ENCODE data around the gene EPB41L4B.
"Not testable (repeated sequence)": the region's sequence is repeated elsewhere in the genome, so short reads cannot be mapped to it uniquely, and the experiment has no call there.

The EPB41L4B gene

DNA sequence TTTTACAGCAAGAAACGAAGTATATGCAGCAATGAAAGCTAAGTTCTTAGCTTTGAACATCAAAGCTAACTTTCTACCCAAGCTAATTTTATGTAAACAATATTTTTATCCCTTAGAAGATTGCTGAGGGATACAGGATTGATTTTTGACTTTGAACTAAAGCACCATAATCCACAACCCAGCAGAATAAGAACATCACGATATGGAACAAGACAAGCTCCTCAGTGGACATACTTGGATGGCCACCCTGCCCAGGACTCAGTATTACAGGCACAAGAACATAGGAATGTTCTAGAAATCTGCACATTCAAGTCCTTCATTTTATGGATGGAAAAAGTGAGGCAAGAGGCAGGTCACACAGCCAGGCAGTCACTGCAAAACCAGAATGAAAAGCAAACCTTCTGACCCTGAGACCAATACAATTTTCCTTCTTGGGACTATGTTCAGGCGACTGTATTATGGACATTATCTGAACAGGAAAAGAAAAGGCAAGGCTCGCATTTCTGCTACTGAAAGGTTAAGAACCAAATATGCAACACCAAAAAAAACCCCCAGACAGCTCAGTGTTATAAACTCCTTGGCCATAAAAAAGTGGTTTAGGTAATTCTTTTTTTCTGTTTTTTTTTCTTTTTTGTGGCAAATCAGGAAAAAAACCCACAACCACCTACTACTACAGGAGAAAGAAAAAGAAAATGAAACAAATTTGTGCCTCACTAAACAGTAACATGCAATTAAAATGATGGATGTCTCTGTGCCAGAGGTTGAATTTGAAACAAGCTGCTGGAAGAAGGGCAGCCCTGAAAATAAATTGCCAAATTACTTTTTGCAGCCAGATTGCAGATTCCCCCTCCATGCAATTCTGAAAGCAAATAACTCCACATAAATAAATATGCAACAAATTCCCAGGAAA is 25.4 kb downstream of the EPB41L4B start:
- no peak for DNase-seq

DNA sequence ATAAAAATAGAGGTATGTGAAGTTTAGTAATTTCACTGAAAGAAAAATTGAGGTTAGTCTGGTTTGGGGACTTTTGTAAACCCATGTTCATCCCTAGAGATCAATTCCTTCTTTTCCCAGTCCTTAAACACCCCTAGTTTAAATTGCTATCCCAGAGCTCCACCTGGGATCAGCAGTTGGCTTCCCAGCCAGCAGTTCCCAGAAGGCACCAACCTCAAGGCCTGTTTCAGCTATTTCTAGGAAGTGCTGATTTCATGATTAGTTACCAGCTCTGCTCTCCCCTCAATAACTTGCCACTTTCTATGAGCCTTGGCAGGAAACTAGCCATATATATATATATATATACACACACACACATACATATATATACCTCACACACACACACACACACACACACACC is 30.5 kb downstream of the EPB41L4B start:
- DNase-seq = no peak

DNA sequence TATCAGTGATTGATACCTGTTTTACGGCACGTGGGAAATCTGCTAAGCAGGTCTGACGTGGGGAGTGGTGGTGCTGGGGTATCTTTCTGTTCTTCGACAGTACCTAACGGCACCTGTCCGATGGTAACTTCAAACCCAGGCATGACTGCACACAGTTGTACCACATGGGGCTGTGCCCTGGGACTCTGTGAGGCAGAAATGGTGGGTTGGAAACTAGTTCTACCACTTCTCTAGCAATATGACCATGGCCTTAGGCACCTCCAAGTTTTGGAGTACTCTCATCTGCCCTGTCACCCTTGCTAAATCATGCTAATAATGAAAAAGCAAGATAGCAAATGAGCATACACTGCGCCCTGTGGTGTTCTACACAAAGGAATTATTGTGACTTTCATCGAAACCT is 30.9 kb downstream of the EPB41L4B start:
- DNase-seq = no peak

DNA sequence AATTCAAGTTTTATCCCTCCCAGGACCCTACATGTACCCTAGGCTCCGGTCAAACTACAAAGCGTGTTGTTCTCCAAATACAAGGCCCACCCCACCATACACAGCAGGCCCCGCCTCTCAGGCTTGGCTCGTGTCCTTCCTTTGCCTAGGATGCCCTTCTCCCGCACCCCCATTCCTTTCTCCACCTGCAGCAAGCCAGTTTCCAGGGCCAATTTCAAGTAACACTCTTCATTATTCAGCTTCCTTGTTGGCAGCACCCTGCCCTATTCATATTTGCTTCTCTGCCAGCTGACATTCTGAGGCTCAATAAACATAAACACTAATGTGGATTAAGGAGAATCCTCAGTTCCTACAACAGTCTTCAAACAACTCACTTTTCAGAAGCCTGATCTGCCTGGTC is 31.7 kb downstream of the EPB41L4B start:
- DNase-seq = no peak

DNA sequence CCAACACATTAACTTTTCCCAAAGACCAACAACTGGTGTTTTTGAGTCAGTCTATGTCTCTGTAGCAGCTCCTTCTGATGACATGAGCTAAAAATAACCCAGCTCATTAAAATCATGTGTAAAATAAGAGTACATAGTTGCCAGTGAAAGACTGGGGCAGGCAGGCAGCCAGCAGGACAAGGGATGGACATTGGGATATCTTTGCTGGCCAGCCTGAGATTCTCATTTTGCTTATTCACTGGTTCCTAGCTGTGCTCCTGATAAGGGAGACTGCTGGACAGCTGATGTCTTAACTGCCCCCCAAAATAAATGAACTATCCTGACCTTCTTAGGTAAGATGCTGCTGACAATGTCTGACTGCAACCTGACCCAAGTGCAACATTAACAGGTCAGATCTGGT is 33.9 kb downstream of the EPB41L4B start:
- DNase-seq = no peak

DNA sequence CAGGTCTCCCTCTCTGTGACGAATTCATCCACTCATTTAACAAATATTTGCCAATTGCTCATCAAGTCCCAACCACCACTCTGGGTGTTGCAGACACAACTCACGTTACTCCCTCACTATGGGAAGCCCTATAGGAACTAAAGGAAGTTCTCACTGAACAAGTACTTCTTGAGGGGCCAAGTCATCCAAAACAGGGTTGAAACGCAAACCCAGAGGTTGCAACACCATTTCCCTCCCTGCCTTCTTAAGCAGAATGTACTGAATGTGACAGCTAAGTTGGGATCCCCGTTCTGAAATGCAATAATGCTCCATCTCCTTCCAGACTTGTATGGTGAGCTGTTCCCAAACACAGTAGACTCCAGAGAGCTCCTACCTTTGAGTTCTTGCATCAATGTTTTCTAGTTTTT is 34.3 kb downstream of the EPB41L4B start:
- no peak for DNase-seq

DNA sequence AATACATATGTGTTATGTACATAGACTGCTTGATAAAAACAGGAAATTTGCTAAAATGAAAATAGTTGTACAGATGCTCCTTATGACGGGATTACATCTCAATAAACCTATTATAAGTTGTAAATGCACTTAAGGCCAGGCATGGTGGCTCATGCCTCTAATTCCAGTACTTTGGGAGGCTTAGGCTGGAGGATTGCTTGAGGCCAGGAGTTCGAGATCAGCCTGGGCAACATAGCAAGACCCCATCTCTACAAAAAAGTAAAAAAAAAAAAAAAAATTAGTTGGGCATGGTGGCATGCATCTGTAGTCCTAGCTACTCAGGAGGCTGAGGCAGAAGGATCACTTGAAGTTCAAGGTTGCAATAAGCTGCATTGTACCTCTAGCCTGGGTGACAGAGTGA is 37.2 kb downstream of the EPB41L4B start:
- not testable (repeated sequence) for DNase-seq

DNA sequence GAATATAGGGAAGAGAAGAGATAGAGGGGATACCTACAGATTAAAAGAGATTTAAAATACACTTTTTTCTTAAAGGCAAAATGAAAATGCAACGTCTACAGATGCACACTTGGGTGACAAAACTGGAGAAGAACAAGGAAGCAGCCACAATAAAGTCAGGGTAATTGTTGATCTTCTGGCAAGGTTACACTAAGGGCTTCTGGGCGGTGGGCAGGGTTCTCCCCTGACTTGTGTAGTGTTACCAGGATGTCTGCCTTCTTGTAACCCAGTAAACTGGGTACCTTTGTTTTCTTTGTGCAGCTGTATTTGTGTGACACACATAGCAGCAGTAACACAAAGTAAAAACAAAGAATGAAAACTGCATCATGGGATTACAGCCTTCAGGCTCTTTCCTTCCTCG is 37.8 kb downstream of the EPB41L4B start:
- no peak for DNase-seq

DNA sequence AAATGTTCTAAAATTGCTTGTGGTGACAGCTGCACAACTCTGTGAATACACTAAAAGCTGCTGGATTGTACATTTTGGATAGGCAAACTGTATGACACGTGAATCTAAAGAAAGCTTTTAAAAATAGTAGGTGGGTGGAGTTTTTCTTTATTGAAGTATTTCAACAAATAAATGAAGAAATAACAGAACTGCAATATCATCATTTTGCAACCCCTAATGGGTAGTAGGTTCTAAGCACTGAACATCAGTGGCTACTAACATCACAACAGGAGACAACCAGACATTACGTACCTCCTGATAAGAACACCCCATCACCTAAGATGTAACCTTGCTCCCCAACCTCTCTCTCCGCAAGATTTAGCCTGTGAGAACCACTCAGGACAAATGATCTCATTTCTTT is 38.6 kb downstream of the EPB41L4B start:
- no peak for DNase-seq

DNA sequence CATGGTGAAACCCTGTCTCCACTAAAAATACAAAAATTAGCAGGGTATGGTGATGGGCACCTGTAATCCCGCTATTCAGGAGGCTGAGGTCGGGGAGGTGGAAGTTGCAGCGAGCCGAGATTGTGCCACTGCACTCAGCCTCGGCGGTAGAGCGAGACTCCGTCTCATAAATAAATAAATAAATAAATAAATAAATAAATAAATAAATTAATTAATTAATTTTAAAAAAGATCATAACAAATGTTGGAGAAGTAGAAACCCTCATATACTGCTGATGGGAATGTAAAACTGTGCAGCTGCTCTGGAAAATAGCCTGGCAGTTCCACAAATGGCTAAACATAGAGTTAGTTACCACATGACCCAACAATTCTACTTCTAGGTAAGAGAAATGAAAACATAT is 39.3 kb downstream of the EPB41L4B start:
- no peak for DNase-seq

DNA sequence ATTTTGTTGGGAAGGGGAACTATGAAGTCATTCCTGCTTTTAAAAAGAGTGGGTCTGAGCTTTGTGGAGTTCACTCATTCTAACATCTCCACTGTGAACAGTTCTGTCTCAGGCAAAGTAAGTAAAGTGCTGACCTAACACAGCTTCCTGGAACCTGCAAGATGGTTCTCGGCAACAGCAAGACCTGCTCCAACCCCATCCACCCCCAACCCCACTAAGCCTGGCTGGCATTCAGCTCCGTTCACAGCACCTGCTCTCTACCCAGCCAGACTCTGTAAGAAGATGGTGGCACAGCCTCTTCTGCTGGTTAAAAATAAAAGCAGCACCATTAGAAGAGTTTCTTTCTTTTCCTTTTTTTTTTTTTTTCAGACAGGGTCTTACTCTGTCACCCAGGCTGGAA is 42.0 kb downstream of the EPB41L4B start:
- DNase-seq = no peak

DNA sequence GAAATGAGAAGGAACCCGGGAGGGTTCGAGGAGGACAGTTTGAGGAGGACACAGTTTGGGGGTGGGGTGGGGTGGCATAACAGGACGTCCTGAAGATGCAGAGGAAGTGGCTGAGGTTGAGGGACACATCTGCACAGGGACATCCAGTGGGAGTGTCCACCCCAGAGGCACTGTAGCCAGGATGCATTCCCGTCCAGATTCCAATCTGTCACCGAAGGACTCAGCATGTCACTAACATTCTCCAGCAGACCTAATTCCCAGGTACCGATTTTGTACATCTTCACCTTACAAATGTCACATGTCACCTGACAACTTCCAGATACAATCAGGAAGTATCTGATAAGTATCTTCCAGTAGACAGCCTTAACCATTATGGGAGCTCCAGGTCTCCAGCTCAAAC is 42.6 kb downstream of the EPB41L4B start:
- DNase-seq = no peak

DNA sequence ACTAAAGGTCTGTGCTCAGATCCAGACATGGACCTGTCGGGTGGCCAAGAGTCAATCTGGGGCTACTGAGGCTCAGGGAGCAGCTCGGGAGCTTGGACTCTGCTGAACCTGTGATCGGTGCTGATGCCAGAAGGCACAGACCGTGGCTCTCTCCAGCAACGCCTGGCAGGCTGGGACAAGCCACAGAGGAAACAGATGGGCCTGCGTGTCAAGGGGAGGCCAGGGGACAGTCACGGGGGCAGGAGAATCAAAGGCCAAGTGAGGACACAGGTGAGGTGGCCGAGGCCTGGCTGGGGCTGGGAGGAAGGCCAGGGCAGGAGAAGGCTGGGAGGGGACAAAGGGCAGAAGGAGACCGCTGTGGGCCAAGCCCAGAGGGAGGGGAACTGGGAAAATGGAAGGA is 43.4 kb downstream of the EPB41L4B start:
- DNase-seq = no peak

DNA sequence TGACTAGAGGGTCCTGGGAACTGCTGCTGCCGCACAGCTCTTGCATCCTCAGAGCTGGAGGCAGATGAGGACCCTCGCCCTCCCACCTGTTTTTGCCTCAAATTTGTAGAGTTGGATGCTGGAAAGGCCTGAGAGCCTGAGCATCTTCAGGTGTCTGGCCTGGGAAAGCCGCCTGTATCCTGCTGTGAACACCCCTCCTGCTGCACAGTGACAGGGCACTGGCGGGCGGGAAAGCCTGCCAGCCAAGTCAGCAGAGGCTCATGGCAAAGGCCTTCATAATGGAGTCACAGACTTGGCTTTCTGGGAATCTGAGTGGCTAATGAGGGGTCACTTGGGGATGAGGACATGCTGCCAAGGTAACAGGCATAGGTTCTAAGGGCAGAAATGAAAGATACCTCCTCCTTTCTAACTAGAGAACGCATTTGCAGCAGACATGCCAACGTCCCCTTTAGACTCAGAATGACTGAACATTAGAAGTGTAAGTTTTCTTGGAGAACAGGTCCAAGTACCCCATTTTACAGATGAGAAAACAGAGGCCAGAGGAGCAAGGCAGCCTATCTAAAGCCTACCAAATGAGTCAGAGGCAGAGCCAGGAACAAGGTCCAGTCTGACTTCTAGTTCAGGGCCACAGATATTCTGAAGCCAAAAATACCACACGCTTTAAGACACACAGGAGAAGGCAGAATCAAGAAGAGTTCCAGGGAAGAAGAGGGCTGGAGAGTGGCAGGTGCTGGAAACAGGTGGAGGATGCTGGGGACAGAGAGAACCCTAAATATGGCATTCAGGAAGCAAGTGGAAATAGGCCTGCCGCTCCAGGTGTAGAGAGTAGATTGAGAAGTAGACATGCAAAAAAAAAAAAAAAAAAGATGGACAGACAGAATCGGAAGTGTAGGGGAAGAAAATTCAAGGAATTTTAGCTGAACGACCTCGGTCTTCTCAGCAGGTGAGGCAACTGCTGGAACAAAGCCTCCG is 44.1 kb downstream of the EPB41L4B start:
- DNase-seq = no peak

DNA sequence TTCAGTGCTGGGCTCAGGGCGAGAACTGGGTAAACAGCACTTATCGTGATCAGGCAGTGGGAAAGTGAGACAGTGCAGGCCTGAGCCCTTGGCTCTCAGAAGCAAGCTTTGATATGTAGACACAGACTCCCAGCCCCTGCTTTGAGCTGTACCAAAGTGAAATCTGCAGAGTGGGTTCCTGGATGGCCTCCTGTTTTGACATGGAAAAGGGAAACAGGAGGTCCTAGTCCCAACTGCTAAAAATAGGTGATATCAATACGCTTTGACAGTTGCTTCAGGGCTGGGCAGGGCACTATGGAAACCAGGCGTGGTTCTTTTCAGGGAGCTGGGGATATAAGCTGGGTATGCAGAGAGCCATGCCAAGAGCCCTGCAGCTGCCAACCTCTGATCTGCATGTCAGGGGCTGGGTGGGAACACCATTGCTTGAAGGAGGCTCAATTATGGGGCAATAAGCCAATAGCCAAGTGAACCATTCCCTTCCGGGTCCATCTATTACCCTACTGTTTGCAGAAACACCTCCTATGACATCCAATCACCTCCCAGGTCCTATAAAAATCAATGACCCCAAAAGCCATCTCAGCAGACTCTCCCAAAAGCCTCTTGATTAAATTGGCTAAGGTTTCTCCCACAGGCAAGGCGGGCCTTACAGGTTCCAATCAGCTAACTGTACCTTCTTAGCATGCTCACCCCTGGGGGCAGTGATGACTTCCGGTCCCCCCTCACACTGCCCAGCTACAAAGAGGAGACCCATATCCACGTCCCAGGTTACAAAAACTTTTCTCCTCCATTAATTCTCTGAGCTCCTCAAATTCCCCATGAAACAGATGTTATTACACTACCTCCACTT is 45.8 kb downstream of the EPB41L4B start:
- DNase-seq = no peak

DNA sequence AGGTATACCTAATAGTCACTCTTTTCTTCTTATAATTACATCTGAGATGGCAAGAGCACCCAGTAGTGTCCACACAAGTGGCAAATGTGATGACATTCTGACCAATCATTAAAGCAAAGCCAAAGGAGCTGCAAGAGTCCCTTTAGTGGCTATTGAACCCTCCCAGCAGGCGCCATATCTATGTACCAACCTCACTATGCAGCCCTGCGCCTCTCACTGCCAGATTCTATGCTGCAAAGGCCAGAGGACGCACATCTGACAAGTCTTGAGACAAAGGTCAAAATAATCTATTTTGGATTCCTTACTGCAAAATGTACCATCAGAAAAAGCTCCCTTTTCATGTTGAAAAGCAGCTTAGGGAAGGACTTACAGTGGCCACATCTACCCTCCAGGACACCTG is 47.0 kb downstream of the EPB41L4B start:
- DNase-seq = no peak

DNA sequence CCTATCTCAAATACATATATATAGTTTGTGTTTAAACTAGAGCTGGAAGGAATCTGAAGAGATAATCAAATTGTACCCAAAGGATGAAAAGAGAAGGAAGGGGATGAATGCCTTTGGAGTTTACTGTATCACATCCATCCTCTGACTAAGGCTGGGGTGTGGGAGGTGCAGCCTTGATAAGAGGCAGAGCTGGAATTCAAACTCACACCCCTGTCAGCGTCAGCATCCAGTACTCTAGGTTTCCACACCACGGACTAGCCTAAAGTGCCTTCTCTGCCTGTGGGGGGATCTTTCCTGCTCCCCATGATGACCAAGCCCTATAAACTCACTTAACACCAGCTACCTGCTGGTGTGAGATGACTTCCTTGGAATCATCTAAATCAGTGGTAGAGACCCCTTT is 48.1 kb downstream of the EPB41L4B start:
- DNase-seq = no peak

DNA sequence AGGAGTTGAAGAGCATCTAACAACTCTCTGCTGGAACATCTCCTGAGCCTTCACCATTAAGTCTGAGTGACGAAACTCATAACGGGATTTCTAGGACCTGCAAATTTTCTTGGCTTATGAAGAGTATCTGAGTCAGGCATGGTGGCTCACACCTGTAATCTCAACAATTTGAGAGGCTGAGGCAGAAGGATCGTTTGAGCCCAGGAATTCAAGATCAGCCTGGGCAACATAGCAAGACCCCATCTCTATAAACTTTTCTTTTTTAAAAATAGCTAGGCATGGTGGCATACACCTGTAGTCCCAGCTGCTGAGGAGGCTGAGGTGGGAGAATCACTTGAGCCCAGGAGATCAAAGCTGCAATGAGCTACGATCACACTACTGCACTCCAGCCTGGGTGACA is 48.8 kb downstream of the EPB41L4B start:
- no peak for DNase-seq

DNA sequence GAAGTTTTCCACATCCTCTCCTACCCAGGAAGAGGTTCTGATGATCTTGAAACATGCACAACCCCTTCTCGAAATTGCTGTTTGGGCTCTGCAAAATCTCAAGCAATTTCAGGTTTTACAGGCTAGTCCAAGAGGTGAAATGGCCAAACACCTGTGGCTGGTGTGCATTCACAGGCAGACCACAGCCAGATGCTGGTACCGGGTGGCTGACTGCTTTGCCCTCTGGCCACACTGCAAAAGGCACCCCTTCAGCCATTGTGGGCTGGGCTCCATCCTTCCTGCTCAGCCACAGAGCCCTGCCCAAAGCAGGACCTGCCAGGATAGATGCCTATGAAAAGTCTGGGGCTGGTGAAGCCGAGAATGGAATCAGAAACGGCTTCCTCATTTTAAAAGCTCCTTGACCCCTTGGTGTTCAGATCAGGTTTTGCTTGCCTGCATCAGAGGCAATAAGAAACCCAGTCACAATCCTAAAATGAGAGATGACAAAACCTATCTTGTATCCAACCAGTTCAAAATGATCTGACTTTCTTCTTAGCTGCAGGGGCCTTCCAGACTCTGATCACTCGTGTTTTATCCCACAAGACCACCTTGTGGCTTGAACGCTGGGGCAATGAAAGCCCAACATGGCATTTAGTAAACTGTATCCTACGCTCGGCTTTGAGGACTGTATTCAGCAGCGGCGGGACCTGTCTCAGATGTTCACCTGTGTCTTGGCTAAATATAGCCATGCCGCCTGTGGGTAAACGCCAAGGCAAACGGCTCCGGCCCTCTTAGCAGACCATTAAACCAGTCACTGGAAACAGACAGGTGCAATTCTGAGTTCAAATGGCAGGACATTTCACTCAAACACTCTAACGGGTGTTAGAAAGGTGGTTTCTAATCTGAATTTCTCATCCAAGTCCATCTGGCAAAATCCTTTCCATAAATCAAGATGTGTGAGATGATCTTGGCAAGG is 49.6 kb downstream of the EPB41L4B start:
- DNase-seq = no peak

DNA sequence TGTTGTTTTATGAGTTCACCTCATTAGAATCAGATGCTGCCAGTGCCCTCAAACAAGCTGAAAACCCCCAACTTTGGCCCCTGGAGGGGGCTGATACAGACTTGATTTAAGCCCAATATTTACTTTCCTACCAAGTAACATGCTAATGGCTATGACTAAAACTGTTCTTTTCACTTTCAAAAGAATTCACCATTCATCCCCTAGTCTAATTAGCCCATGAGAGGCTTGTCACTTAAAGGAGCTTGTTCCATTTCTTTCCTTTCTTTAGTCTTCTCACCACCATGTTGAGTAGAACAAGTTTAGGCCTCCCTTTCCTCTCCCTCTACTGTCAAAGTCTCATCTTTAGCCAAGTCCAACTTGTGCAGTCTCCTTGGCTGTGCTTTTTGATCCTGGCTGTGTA is 50.4 kb downstream of the EPB41L4B start:
- DNase-seq = no peak

DNA sequence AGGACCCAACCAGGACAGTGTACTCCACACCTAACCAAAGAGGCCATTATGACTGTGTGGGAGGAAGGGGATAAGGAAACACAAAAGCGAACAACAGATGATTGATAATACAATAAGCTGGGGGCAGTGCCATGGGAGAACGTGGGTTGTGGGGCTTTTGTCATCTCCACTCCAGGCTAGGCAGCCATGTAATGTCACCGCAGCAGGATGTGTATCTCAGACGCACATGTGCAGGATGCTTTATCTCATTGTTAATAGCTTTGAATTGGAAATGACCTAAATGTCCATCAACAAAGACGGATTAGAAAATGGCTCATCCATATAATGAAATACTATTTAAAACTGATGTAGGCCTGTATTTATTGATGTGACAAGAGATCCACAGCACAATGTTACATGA is 51.0 kb downstream of the EPB41L4B start:
- DNase-seq = no peak

DNA sequence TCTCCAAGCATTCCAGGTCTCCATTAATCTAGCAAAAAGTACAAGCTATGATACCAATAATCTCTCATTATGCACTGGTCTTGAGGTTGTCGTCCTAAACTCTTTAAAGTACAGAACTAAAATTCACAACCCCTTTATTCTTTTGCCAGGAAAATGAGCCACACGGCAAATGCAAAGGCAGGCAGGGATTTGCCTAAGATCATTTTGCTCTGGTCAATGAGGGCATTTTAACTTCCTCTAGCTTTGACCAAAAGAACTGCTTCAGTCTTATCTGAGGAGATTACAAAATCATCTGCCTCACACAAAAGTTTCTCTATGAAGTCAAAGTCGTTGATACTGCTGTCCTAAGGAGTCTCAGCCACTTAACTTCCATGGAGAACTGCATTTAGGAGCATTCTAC is 51.8 kb downstream of the EPB41L4B start:
- no peak for DNase-seq

Data from midbrain (tissue), 1 donor.